DND-41 (cell line): Measurements from ENCODE around the gene CASP9.

Experiments used
- ATAC-seq: fragments of 200-7000 bp; cut with Tn5 transposase; 3 replicates; pipeline ENCODE4 v1.9.1; 2021; ENCODE audit warnings: low read depth; ENCODE audit not compliant: insufficient read depth
- DNase-seq: peaks from one replicate; pipeline ENCODE4 v3.0.0-alpha.2; 2020
- H2AFZ ChIP-seq: 2 replicates; pipeline ENCODE4 v1.6.0; 2012; ENCODE audit warnings: low read depth, low read length
- H3K27ac ChIP-seq: 2 replicates; pipeline ENCODE4 v1.5.1; 2012; ENCODE audit warnings: low read length, inconsistent platforms
- H3K27me3 ChIP-seq: fragments of 200-600 bp; sonication (generic); 2 replicates; pipeline ENCODE4 v1.6.0; 2012; ENCODE audit warnings: low read length, mild to moderate bottlenecking, inconsistent platforms; ENCODE audit not compliant: insufficient read depth, poor library complexity
- H3K36me3 ChIP-seq: 2 replicates; pipeline ENCODE4 v1.5.1; 2012; ENCODE audit warnings: low read length, inconsistent platforms; ENCODE audit not compliant: insufficient read depth
- H3K4me1 ChIP-seq: 2 replicates; pipeline ENCODE4 v1.5.1; 2012; ENCODE audit warnings: mild to moderate bottlenecking, low read length; ENCODE audit not compliant: insufficient read depth
- H3K4me2 ChIP-seq: 2 replicates; pipeline ENCODE4 v1.6.0; 2012; ENCODE audit warnings: mild to moderate bottlenecking, moderate library complexity, low read length, inconsistent platforms; ENCODE audit not compliant: insufficient read depth
- H3K4me3 ChIP-seq, 2 experiments: fragments of 200-600 bp in 1 of 2; shearing (Covaris generic) in 1 of 2; 2 replicates each; pipeline ENCODE4 v1.5.1; 2012 to 2016; ENCODE audit warnings: inconsistent platforms in 2 of 2, low read length in 2 of 2, mild to moderate bottlenecking in 2 of 2, low read depth in 1 of 2, moderate library complexity in 1 of 2
- H3K79me2 ChIP-seq: 2 replicates; pipeline ENCODE4 v1.6.0; 2012; ENCODE audit warnings: low read length, inconsistent platforms; ENCODE audit not compliant: insufficient read depth
- H3K9ac ChIP-seq: 2 replicates; pipeline ENCODE4 v1.6.0; 2012; ENCODE audit warnings: low read depth, mild to moderate bottlenecking, inconsistent platforms, low read length, moderate library complexity
- H3K9me3 ChIP-seq: 2 replicates; pipeline ENCODE4 v1.5.1; 2012; ENCODE audit warnings: low read length, moderate library complexity, mild to moderate bottlenecking, inconsistent platforms; ENCODE audit not compliant: insufficient read depth, severe bottlenecking
- H4K20me1 ChIP-seq: 2 replicates; pipeline ENCODE4 v1.6.0; 2012; ENCODE audit warnings: low read length; ENCODE audit not compliant: insufficient read depth
- CTCF ChIP-seq: IDR thresholded peaks from 2 replicates; pipeline ENCODE4 v1.5.1; 2012; ENCODE audit warnings: borderline replicate concordance, low read length, moderate library complexity, mild to moderate bottlenecking; ENCODE audit not compliant: poor library complexity, severe bottlenecking; ENCODE audit errors: extremely low read depth
- EZH2 ChIP-seq: IDR thresholded peaks from 3 replicates; pipeline ENCODE4 v1.6.1; 2012; ENCODE audit warnings: borderline replicate concordance, low read depth, mild to moderate bottlenecking, moderate library complexity, low read length, inconsistent platforms; ENCODE audit not compliant: severe bottlenecking

CASP9 gene

GRCh38 chr1:15507278-15507677 lies 16.7 kb downstream of the CASP9 start:
- Histone ChIP-seq H3K27ac (no peak overlapping the region), H3K4me1 (no peaks in the 10 kb centered on the region), H3K4me2 (no peak overlapping the region), H3K79me2 (no peaks in the 10 kb centered on the region), H3K4me3 (no peak overlapping the region), H3K36me3 (no peaks in the 10 kb centered on the region), H4K20me1 (no peaks in the 10 kb centered on the region), H3K9ac (no peak overlapping the region), H3K9me3 (no peaks in the 10 kb centered on the region), H2AFZ (no peak overlapping the region), H3K27me3 (no peaks in the 10 kb centered on the region)
- DNase-seq (no peak), ATAC-seq (no peak)
- TF ChIP-seq EZH2 (no peak), CTCF (no peak)

GRCh38 chr1:15506831-15507230 lies 17.2 kb downstream of the CASP9 start:
- Histone ChIP-seq H2AFZ (no peak overlapping the region), H3K27me3 (no peaks in the 10 kb centered on the region), H3K79me2 (no peaks in the 10 kb centered on the region), H4K20me1 (no peaks in the 10 kb centered on the region), H3K4me2 (no peak overlapping the region), H3K9me3 (no peaks in the 10 kb centered on the region), H3K4me1 (no peaks in the 10 kb centered on the region), H3K9ac (no peak overlapping the region), H3K36me3 (no peaks in the 10 kb centered on the region), H3K27ac (no peak overlapping the region), H3K4me3 (no peak overlapping the region)
- DNase-seq = no peak
- TF ChIP-seq EZH2 (no peak), CTCF (no peak)
- ATAC-seq = no peak

GRCh38 chr1:15504436-15504835 lies 19.6 kb downstream of the CASP9 start:
- no peak overlapping the region for H3K4me2 ChIP-seq
- no peaks in the 10 kb centered on the region for H3K36me3 ChIP-seq
- no peak overlapping the region for H3K9ac ChIP-seq
- DNase-seq (no peak), ATAC-seq (no peak)
- H3K27ac ChIP-seq = no peak overlapping the region
- H2AFZ ChIP-seq = no peak overlapping the region
- no peaks in the 10 kb centered on the region for H3K79me2 ChIP-seq
- H3K27me3 ChIP-seq = no peaks in the 10 kb centered on the region
- H4K20me1 ChIP-seq = no peaks in the 10 kb centered on the region
- no peak overlapping the region for H3K4me3 ChIP-seq
- H3K9me3 ChIP-seq = no peaks in the 10 kb centered on the region
- H3K4me1 ChIP-seq = no peaks in the 10 kb centered on the region
- TF ChIP-seq CTCF (no peak), EZH2 (no peak)
